HUES64 (cell line): ENCODE results near the gene PIRT.

Experiments used
- H3K27ac ChIP-seq: 2 replicates; pipeline ENCODE4 v1.7.0; 2013; ENCODE audit warnings: low read depth, low read length, inconsistent platforms
- H3K27me3 ChIP-seq: 2 replicates; pipeline ENCODE4 v1.6.1; 2013; ENCODE audit warnings: mild to moderate bottlenecking, low read length; ENCODE audit not compliant: insufficient read depth
- H3K36me3 ChIP-seq: 2 replicates; pipeline ENCODE4 v1.6.1; 2013; ENCODE audit warnings: mild to moderate bottlenecking, low read length; ENCODE audit not compliant: insufficient read depth
- H3K4me1 ChIP-seq: 2 replicates; pipeline ENCODE4 v1.6.1; 2013; ENCODE audit warnings: mild to moderate bottlenecking, low read length, moderate library complexity; ENCODE audit not compliant: insufficient read depth
- H3K4me3 ChIP-seq: 2 replicates; pipeline ENCODE4 v1.5.1; 2013; ENCODE audit warnings: mild to moderate bottlenecking, low read length, moderate library complexity
- H3K9ac ChIP-seq: 2 replicates; pipeline ENCODE4 v1.6.1; 2013; ENCODE audit warnings: mild to moderate bottlenecking, low read depth, low read length
- H3K9me3 ChIP-seq: 2 replicates; pipeline ENCODE4 v1.6.1; 2013; ENCODE audit warnings: low read depth, low read length; ENCODE audit not compliant: insufficient read depth
- WGBS: fragments of 150-250, 120-280 bp; methylation state at CpG from one replicate; pipeline ENCODE4 v1.1.7; 2013; ENCODE audit warnings: missing lambda C conversion rate; 5-methylcytosine and 5-hydroxymethylcytosine counted together

PIRT gene

GRCh38 chr17:10802496-10803284 is 35.2 kb downstream of the PIRT start:
- Histone ChIP-seq H3K9me3 (no peaks in the 10 kb centered on the region), H3K36me3 (no peaks in the 10 kb centered on the region), H3K4me1 (peaks cover 5% of the 10 kb centered on the region), H3K9ac (no peak overlapping the region), H3K27ac (no peak overlapping the region), H3K4me3 (no peak overlapping the region), H3K27me3 (no peaks in the 10 kb centered on the region)
- 91% methylated on average over 14 of the region's 14 CpGs for WGBS

- 97% methylated on average over 7 of the region's 7 CpGs for WGBS
- no peaks in the 10 kb centered on the region for H3K9me3 ChIP-seq
- H3K36me3 ChIP-seq = no peaks in the 10 kb centered on the region
- no peak overlapping the region for H3K4me3 ChIP-seq
- peaks cover 5% of the 10 kb centered on the region for H3K4me1 ChIP-seq
- no peak overlapping the region for H3K27ac ChIP-seq
- no peak overlapping the region for H3K9ac ChIP-seq
- H3K27me3 ChIP-seq = no peaks in the 10 kb centered on the region
Observed at GRCh38 chr17:10799407-10799806, 38.5 kb downstream of the PIRT start.

- Histone ChIP-seq H3K4me1 (peaks cover 5% of the 10 kb centered on the region), H3K36me3 (no peaks in the 10 kb centered on the region), H3K27ac (no peak overlapping the region), H3K27me3 (no peaks in the 10 kb centered on the region), H3K9ac (no peak overlapping the region), H3K9me3 (no peaks in the 10 kb centered on the region), H3K4me3 (no peak overlapping the region)
- WGBS = 93% methylated on average over 7 of the region's 7 CpGs
Observed at GRCh38 chr17:10798910-10799309, 39.0 kb downstream of the PIRT start.

- Histone ChIP-seq H3K9ac (no peak overlapping the region), H3K27ac (no peak overlapping the region), H3K36me3 (no peaks in the 10 kb centered on the region), H3K4me3 (no peak overlapping the region), H3K4me1 (peaks cover 5% of the 10 kb centered on the region), H3K9me3 (no peaks in the 10 kb centered on the region), H3K27me3 (no peaks in the 10 kb centered on the region)
- 84% methylated on average over 3 of the region's 3 CpGs for WGBS
Observed at GRCh38 chr17:10798332-10798749, 39.5 kb downstream of the PIRT start.

GRCh38 chr17:10797476-10798328 is 40.2 kb downstream of the PIRT start:
- H3K4me1 ChIP-seq = peaks cover 5% of the 10 kb centered on the region
- H3K27ac ChIP-seq = no peak overlapping the region
- no peak overlapping the region for H3K9ac ChIP-seq
- H3K27me3 ChIP-seq = no peaks in the 10 kb centered on the region
- 75% methylated on average over 11 of the region's 11 CpGs for WGBS
- H3K36me3 ChIP-seq = no peaks in the 10 kb centered on the region
- no peaks in the 10 kb centered on the region for H3K9me3 ChIP-seq
- no peak overlapping the region for H3K4me3 ChIP-seq

GRCh38 chr17:10793816-10794215 is 44.1 kb downstream of the PIRT start:
- Histone ChIP-seq H3K9ac (no peak overlapping the region), H3K27me3 (no peaks in the 10 kb centered on the region), H3K27ac (no peak overlapping the region), H3K36me3 (no peaks in the 10 kb centered on the region), H3K9me3 (no peaks in the 10 kb centered on the region), H3K4me3 (no peak overlapping the region), H3K4me1 (peaks cover 7% of the 10 kb centered on the region)
- 87% methylated on average over 4 of the region's 4 CpGs for WGBS

GRCh38 chr17:10793256-10793655 is 44.6 kb downstream of the PIRT start:
- H3K27me3 ChIP-seq = no peaks in the 10 kb centered on the region
- no peak overlapping the region for H3K9ac ChIP-seq
- no peaks in the 10 kb centered on the region for H3K36me3 ChIP-seq
- H3K4me1 ChIP-seq = peaks cover 7% of the 10 kb centered on the region
- WGBS = 97% methylated on average over 7 of the region's 7 CpGs
- no peak overlapping the region for H3K27ac ChIP-seq
- H3K4me3 ChIP-seq = no peak overlapping the region
- no peaks in the 10 kb centered on the region for H3K9me3 ChIP-seq

GRCh38 chr17:10792151-10792550 is 45.7 kb downstream of the PIRT start:
- Histone ChIP-seq H3K36me3 (no peaks in the 10 kb centered on the region), H3K4me3 (no peak overlapping the region), H3K9ac (no peak overlapping the region), H3K27me3 (no peaks in the 10 kb centered on the region), H3K27ac (no peak overlapping the region), H3K9me3 (no peaks in the 10 kb centered on the region), H3K4me1 (peaks cover 9% of the 10 kb centered on the region)
- 86% methylated on average over 8 of the region's 8 CpGs for WGBS

GRCh38 chr17:10790491-10791401 is 47.1 kb downstream of the PIRT start:
- H3K27ac ChIP-seq = no peak overlapping the region

GRCh38 chr17:10789694-10790271 is 48.1 kb downstream of the PIRT start:
- no peak overlapping the region for H3K4me3 ChIP-seq
- WGBS = 81% methylated on average over 4 of the region's 4 CpGs
- H3K9ac ChIP-seq = no peak overlapping the region
- peaks cover 15% of the 10 kb centered on the region for H3K4me1 ChIP-seq
- H3K27ac ChIP-seq = no peak overlapping the region
- H3K36me3 ChIP-seq = no peaks in the 10 kb centered on the region
- no peaks in the 10 kb centered on the region for H3K27me3 ChIP-seq
- H3K9me3 ChIP-seq = no peaks in the 10 kb centered on the region

More at GRCh38 chr17:10790491-10791401, 47.1 kb downstream of the PIRT start:
- H3K9ac ChIP-seq = no peak overlapping the region
- 81% methylated on average over 9 of the region's 9 CpGs for WGBS
- H3K4me3 ChIP-seq = no peak overlapping the region
- no peaks in the 10 kb centered on the region for H3K36me3 ChIP-seq
- H3K27me3 ChIP-seq = no peaks in the 10 kb centered on the region
- no peaks in the 10 kb centered on the region for H3K9me3 ChIP-seq
- peaks cover 9% of the 10 kb centered on the region for H3K4me1 ChIP-seq
